Sigmoid colon (tissue), 4 donors: ENCODE measurements around the gene KRTAP1-5.

Experiments used
- CTCF ChIP-seq, 4 experiments: fragments of 450-650 bp in 3 of 4; fragments of 200-600 bp in 1 of 4; IDR thresholded peaks; one replicate each; pipeline ENCODE4 v1.5.1; 2016 to 2019; ENCODE audit warnings: antibody characterized with exemption in 4 of 4, mild to moderate bottlenecking in 3 of 4, moderate library complexity in 2 of 4
- POLR2A ChIP-seq, 2 donors: fragments of 450-650 bp; IDR thresholded peaks; one replicate each; pipeline ENCODE4 v1.6.1; 2016; ENCODE audit warnings: antibody characterized with exemption in 2 of 2, mild to moderate bottlenecking in 2 of 2, moderate library complexity in 2 of 2
- POLR2AphosphoS5 ChIP-seq, 4 donors: sonication (generic); formaldehyde crosslinking; IDR thresholded peaks; one replicate each; pipeline ENCODE4 v1.6.1; 2017; ENCODE audit warnings: antibody characterized with exemption in 4 of 4

DNA sequence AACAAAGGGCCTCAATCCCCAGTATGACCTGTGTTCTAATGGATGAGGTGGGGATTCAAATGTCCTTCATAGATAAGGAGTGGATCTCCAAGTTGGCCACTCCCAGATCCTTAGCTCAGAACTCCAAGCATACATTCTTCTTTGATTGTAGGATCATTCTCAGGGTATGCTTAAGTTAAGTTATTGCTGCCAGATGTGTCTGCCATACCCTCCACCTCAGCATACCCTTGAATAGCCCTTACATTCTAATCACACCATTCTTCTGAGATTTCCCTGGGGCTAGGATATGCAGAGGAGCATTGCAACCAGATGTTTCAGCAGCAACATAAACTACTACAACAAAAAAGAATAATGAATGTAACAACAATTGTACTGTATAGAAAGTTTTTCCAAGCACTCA lies 40.3 kb upstream of the KRTAP1-5 start:
- TF ChIP-seq POLR2AphosphoS5 (IDR thresholded peaks at IDR 0.05) (no peak), CTCF (IDR thresholded peaks at IDR 0.05) (no peak), POLR2A (IDR thresholded peaks at IDR 0.05) (no peak)
